OCI-LY3 (cell line): ENCODE data around the gene TBC1D5.

ENCODE experiments used
- H2AFZ ChIP-seq: fragments of 200-600, 300-600 bp; shearing (Covaris generic); 2 replicates; pipeline ENCODE4 v1.6.0; 2014; ENCODE audit warnings: antibody characterized with exemption, low read depth, low read length
- H3K27ac ChIP-seq: fragments of 200-600, 300-600 bp; sonication (generic); 2 replicates; pipeline ENCODE4 v1.5.1; 2014; ENCODE audit warnings: mild to moderate bottlenecking, low read length, moderate library complexity, mixed read lengths
- H3K27me3 ChIP-seq: fragments of 200-600, 300-600 bp; sonication (generic); 2 replicates; pipeline ENCODE4 v1.6.1; 2014; ENCODE audit warnings: low read depth, low read length, mixed read lengths
- H3K36me3 ChIP-seq: fragments of 200-600, 300-600 bp; sonication (generic); replicated peaks from 2 replicates; pipeline ENCODE3; 2014; ENCODE audit warnings: low read depth, low read length, mixed read lengths
- H3K4me1 ChIP-seq: fragments of 300-600, 200-600 bp; sonication (generic); 2 replicates; pipeline ENCODE4 v1.6.1; 2014; ENCODE audit warnings: low read length, mixed read lengths
- H3K4me2 ChIP-seq: fragments of 200-600, 300-600 bp; sonication (generic); 2 replicates; pipeline ENCODE4 v1.6.1; 2014; ENCODE audit warnings: low read length, mixed read lengths
- H3K4me3 ChIP-seq: fragments of 300-600, 200-600 bp; sonication (generic); 2 replicates; pipeline ENCODE4 v1.5.1; 2014; ENCODE audit warnings: antibody characterized with exemption, mild to moderate bottlenecking, low read length, moderate library complexity
- H3K79me2 ChIP-seq: fragments of 300-600, 200-600 bp; shearing (Covaris generic); 2 replicates; pipeline ENCODE4 v1.6.1; 2014; ENCODE audit warnings: mild to moderate bottlenecking, low read length, mixed read lengths
- H3K9ac ChIP-seq: fragments of 300-600, 200-600 bp; shearing (Covaris generic); 2 replicates; pipeline ENCODE4 v1.6.0; 2014; ENCODE audit warnings: mild to moderate bottlenecking, low read length, moderate library complexity
- H3K9me3 ChIP-seq: fragments of 200-600, 300-600 bp; shearing (Covaris generic); 2 replicates; pipeline ENCODE4 v1.6.1; 2014; ENCODE audit warnings: low read length, mixed read lengths; ENCODE audit not compliant: insufficient read depth
- H4K20me1 ChIP-seq: fragments of 200-600, 300-600 bp; sonication (generic); 2 replicates; pipeline ENCODE4 v1.6.1; 2016; ENCODE audit warnings: low read length, mixed read lengths; ENCODE audit not compliant: insufficient read depth
- CTCF ChIP-seq: fragments of 200-600, 300-600 bp; sonication (generic); IDR thresholded peaks from 2 replicates; pipeline ENCODE4 v1.5.1; 2014; ENCODE audit warnings: antibody characterized with exemption, low read length, low read depth
- EZH2phosphoT487 ChIP-seq: fragments of 200-600 bp; shearing (Covaris generic); IDR thresholded peaks from 2 replicates; pipeline ENCODE4 v1.6.1; 2018; ENCODE audit warnings: antibody characterized with exemption, mixed run types, low read depth

Gene TBC1D5

GRCh38 chr3:17175187-17175807 lies 567.1 kb downstream of the TBC1D5 start:
- Histone ChIP-seq H2AFZ (no peak overlapping the region), H3K9me3 (no peaks in the 10 kb centered on the region), H3K4me2 (no peak overlapping the region), H3K4me3 (no peak overlapping the region), H3K79me2 (no peaks in the 10 kb centered on the region), H3K27me3 (no peaks in the 10 kb centered on the region), H3K36me3 (no peaks in the 10 kb centered on the region), H3K9ac (no peak overlapping the region), H4K20me1 (no peaks in the 10 kb centered on the region), H3K27ac (no peak overlapping the region), H3K4me1 (peaks cover 4% of the 10 kb centered on the region; the same call in 1 of the 2 replicates)
- TF ChIP-seq CTCF = no peak

GRCh38 chr3:17166369-17166768 lies 576.1 kb downstream of the TBC1D5 start:
- no peak overlapping the region for H3K9ac ChIP-seq
- H3K79me2 ChIP-seq = no peaks in the 10 kb centered on the region
- H3K4me2 ChIP-seq = no peak overlapping the region
- H4K20me1 ChIP-seq = no peaks in the 10 kb centered on the region
- no peak overlapping the region for H2AFZ ChIP-seq
- H3K36me3 ChIP-seq = peaks cover 5% of the 10 kb centered on the region
- H3K4me3 ChIP-seq = no peak overlapping the region
- H3K4me1 ChIP-seq = no peaks in the 10 kb centered on the region
- TF ChIP-seq EZH2phosphoT487 (no peak), CTCF (peak; percentile 26; the same call in 1 of the 2 replicates)
- H3K27ac ChIP-seq = no peak overlapping the region
- no peaks in the 10 kb centered on the region for H3K27me3 ChIP-seq
- H3K9me3 ChIP-seq = no peaks in the 10 kb centered on the region

GRCh38 chr3:17162116-17162515 lies 580.3 kb downstream of the TBC1D5 start:
- TF ChIP-seq EZH2phosphoT487 (no peak), CTCF (no peak)
- Histone ChIP-seq H3K4me1 (no peaks in the 10 kb centered on the region), H2AFZ (no peak overlapping the region), H3K9ac (no peak overlapping the region), H3K4me3 (no peak overlapping the region), H3K27me3 (no peaks in the 10 kb centered on the region), H3K36me3 (peaks cover 10% of the 10 kb centered on the region), H3K27ac (no peak overlapping the region), H3K4me2 (no peak overlapping the region), H3K9me3 (no peaks in the 10 kb centered on the region), H4K20me1 (no peaks in the 10 kb centered on the region), H3K79me2 (no peaks in the 10 kb centered on the region)

- Histone ChIP-seq H3K9me3 (no peaks in the 10 kb centered on the region), H2AFZ (no peak overlapping the region), H3K79me2 (no peaks in the 10 kb centered on the region), H3K36me3 (peaks cover 7% of the 10 kb centered on the region), H3K4me3 (no peak overlapping the region), H3K4me1 (no peaks in the 10 kb centered on the region), H3K27me3 (no peaks in the 10 kb centered on the region), H3K4me2 (no peak overlapping the region), H3K9ac (no peak overlapping the region), H4K20me1 (no peaks in the 10 kb centered on the region), H3K27ac (no peak overlapping the region)
- TF ChIP-seq EZH2phosphoT487 = no peak
- TF ChIP-seq CTCF = no peak
These were observed 581.8 kb downstream of the TBC1D5 start for GRCh38 chr3:17160597-17160996.
